HG03039 (cell line): Measurements from ENCODE around the gene RGS7.
"Not testable (repeated sequence)": the region's sequence is repeated elsewhere in the genome, so short reads cannot be mapped to it uniquely, and the experiment has no call there.

Experiments
- ATAC-seq: cut with Tn5 transposase; IDR thresholded peaks from one replicate; pipeline ENCODE4 v1.9.1; 2021; ENCODE audit warnings: mild to moderate bottlenecking, moderate library complexity; ENCODE audit not compliant: unreplicated experiment

The RGS7 gene

DNA sequence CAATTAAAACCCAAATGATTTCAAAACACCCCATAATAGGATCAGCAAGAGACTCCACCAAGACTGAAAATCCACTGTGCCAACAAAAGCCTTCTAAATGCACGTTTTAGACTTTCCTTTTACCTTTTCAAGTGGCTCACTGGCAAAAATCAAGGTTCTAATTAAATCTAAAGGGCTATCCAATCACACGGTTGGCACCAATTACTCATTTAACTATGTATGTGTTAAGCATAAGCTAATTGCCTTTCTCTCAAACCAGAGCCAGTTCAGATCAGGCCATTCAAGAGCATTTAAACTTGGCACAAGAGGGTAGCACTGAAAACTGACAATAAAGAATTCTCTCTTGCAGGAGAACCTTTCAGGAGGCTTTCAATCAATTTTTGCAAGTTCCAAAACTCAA lies 139.5 kb downstream of the RGS7 start:
- no peak for ATAC-seq

DNA sequence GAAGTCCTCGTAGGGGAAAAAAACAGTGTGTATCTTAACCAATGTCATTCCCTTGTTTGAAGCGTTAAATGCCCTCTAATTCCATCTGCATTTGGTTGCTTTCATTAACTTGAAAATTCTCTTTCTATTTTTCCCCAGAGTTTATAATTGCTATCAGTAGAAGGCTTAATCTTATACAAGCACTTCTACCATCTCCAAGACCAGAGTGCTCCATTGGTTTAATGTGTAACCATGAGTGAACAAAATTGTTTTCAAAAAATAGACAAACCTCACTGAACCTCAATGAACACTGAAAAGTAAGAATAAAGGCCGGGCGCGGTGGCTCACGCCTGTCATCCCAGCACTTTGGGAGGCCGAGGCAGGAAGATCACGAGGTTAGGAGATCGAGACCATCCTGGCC lies 141.3 kb downstream of the RGS7 start:
- no peak for ATAC-seq

GRCh38 chr1:241215203-241215602 lies 141.8 kb downstream of the RGS7 start:
- no peak for ATAC-seq

DNA sequence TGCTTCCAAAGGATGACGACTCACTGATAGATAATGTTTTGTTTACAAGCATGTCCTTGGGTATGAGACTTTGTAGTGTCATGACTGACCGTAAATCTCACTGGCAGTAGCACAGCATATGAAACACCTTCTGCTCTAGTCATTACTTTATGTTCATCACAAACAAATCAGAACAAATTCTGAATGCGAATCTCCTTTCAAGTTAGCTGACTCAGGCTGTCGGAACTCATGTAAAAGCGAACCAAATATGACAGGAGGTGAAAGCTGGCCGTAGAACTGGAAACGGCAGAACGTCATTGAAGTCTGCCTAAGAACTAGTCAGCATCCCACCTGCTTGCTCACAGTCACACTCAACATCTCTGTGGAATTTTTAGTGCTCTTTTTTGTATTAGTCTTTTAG lies 143.9 kb downstream of the RGS7 start:
- no peak for ATAC-seq

DNA sequence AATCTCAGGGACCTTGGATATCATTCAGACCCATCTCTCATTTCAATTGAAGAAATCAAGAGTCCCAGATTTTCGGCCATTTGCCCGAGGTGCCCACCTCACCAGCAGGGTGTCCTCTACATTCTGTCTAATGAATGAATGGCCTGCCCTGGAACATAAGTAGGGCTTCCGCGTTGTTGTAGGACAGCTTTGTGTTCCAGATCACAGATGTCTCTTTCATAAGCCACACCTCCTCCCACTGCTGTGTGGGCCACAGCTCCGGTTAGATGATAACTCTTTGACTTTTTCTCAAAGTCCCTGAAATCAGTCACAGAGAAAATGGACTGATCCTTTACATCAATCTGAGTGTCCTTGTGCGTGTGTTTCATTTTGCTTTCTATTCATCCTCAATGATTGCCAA lies 144.4 kb downstream of the RGS7 start:
- ATAC-seq, result no peak

- ATAC-seq, result no peak
These were observed 148.1 kb downstream of the RGS7 start for GRCh38 chr1:241208910-241209379.

- ATAC-seq, result no peak
These were observed 153.2 kb downstream of the RGS7 start for GRCh38 chr1:241203817-241204216.

GRCh38 chr1:241202401-241202800 lies 154.6 kb downstream of the RGS7 start:
- no peak for ATAC-seq

GRCh38 chr1:241186716-241187115 lies 170.3 kb downstream of the RGS7 start:
- ATAC-seq, result no peak

DNA sequence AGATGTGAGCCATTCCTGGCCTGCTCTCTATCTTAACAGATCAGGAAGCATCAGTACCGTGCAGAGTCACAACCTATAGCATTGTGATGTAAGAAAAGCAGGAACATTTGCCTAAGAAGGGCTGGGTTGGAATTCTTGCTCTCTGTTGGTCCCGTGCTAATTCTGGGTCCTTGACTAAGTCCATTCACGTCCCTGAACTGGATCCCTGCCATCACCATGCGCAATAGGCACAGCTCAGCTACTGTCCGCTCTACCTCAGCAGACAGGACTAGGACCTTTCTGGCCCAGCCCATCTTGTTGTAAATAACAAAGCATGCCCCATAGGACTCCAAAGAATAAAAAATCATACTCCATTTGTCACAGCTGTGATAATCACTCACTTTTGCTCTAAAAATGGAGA lies 175.0 kb downstream of the RGS7 start:
- no peak for ATAC-seq

DNA sequence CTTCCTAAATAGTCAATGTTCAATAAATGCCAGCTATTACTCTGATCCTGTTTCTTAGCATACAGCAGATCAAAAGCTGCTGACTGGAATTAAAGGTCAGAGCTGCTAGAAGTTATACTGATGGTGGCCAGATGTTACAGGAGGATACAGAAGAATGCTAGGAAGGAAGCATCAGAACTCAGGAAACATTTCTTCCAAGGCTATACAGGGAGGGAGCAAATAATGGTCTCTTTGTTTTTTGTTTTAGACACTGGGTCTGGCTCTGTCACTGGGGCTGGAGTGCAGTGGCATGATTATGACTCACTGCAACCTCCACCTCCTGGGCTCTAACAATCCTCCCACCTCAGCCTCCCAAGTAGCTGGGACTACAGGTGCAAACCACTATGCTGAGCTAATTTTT lies 175.5 kb downstream of the RGS7 start:
- ATAC-seq, result no peak

DNA sequence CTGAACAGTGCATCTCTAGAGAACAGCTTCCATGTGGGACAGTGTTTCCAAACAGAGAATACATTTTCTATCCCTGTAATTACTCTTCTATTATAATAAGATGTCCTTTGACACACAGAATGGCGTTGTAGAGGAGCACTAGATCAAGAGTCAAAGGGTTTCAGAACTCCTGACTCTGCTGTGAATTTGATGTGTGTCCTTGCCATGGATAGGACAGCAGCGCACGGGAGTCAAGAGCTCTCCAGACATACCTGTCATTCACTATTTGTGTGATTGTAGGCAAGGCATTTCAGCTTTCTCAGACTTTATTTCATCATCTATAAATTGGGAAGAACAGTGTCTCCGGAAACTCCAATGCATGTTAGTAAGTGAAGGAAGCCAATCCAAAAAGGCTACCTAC lies 176.4 kb downstream of the RGS7 start:
- ATAC-seq, result no peak

DNA sequence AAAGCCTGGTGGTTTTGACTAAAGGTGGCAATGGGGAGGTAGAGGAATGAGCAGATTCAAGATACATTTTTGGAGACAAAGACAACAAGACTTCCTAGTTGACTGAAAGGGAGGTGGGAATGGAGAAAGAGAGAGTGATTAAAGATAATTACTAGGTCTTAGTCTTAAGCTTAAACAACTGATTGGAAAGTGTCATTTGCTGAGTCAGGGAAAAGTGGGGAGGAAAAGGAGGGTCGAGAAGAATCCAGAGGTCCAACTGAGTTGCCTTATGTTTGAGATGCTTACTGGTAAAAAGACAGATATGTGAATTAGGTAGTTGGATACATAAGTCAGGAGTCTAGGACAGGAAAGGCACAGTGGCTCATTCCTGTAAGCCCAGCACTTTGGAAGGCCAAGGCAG lies 179.3 kb downstream of the RGS7 start:
- no peak for ATAC-seq

DNA sequence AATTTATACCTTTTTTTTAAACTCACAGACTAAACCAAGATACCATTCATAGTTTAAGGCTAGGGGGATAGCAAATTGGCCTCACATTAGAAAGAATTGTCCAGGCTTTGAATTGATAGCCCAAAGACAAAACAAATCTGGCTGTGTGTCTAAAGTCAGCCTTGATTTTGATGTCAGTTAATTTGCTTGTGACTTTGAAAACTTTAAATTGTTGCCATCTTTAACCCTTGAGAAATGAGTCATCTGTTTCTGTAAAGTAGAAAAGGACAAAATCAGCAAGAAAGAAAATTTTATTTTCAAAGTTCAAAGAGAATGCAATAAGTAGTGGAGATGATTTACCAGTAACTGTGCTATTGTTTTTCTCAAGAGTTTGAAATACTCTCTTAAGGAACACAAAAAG lies 184.5 kb downstream of the RGS7 start:
- no peak for ATAC-seq

DNA sequence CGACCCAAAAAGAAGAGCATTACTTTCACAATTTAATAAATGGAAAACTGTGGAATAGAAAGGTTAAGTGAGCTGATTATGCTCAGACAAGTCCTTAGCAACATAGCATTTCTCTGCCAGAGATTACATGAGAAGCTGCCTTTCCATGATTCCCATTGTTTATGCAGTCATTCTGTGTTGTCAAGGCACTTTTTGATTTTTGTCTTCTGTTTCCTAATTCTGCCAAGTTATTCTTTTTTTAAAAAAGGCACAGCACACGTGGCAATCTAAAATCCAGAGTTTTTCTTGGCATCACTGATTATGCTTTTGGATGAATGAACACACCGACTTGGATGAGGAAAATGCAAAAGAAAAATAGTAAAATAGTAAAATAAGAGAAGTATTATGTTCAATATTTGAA lies 185.0 kb downstream of the RGS7 start:
- ATAC-seq, result no peak

- ATAC-seq, result no peak
These were observed 189.8 kb downstream of the RGS7 start for GRCh38 chr1:241167121-241167630.

GRCh38 chr1:241166625-241167024 lies 190.4 kb downstream of the RGS7 start:
- ATAC-seq, result no peak

- not testable (repeated sequence) for ATAC-seq
These were observed 191.7 kb downstream of the RGS7 start for GRCh38 chr1:241165256-241165655.

DNA sequence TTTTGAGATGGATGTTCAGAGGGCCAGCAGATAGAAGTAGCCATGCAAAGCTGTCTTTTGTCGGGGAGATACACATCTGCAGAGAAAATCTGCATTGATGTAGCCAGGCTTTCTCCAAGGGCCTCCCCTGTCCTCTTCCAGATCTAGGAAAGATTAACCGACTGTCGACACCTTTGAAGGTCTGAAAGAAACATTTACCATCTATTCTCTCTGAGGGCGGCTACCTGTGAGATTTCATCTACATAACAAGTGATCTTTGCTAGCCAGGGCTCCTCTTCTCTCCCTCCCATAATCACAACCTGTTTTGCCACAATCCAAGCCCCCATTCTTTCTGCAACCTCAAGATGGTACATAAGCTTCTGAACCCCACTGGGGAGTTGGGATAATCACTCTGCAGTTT lies 193.6 kb downstream of the RGS7 start:
- no peak for ATAC-seq

DNA sequence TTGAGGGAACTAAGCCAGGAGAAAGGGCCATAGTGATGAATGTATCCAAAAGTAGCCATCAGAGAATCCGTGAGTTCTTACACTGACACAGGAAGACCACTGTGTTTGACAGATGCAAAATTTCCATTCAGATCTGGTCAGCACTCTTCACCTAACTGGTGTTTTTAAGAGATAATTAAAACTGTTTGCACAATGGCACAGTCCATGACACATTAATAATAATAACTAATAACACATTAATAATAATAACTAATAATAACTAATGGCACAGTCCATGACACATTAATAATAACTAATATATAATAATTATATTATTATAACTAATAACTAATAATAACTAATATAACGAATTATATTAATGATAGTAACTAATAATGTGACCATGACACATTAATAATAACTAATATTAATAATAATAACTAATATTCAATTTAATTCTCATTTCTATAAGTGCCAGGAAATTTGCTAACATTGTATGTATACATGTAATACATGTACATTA lies 195.8 kb downstream of the RGS7 start:
- no peak for ATAC-seq

- no peak for ATAC-seq
These were observed 199.6 kb downstream of the RGS7 start for GRCh38 chr1:241157435-241157834.

GRCh38 chr1:241156231-241156965 lies 200.6 kb downstream of the RGS7 start:
- ATAC-seq, result no peak

GRCh38 chr1:241145881-241146280 lies 211.1 kb downstream of the RGS7 start:
- ATAC-seq, result no peak
